Stimulated activated CD4-positive, alpha-beta T cell treated with anti-CD3 and anti-CD28 coated beads, Interleukin-15, amount 100 ng/mL, for 1 hour (primary cell): ENCODE data around the gene CHST9.
"Not testable (repeated sequence)": the region's sequence is repeated elsewhere in the genome, so short reads cannot be mapped to it uniquely, and the experiment has no call there.

Experiments
- DNase-seq, 2 donors: peaks; one replicate each; pipeline ENCODE4 v3.0.0-alpha.2; 2020; ENCODE audit warnings: low read depth in 1 of 2, low spot score in 1 of 2

The CHST9 gene

GRCh38 chr18:27185025-27185763, at the start of gene CHST9:
Gene CHST9, minus strand, starts transcription at chr18:27185308. Its CDS starts 42,499 bp downstream, at chr18:27142809.
- no peak for DNase-seq

DNA sequence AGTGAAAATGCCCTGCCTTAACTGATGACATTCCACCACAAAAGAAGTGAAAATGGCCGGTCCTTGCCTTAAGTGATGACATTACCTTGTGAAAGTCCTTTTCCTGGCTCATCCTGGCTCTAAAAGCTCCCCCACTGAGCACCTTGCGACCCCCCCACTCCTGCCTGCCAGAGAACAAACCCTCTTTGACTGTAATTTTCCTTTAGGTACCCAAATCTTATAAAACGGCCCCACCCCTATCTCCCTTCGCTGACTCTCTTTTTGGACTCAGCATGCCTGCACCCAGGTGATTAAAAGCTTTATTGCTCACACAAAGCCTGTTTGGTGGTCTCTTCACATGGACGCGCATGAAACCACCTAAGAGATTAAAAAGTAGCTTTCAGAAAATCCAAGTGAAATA, 47.2 kb upstream of the CHST9 start:
- DNase-seq: not testable (repeated sequence)

DNA sequence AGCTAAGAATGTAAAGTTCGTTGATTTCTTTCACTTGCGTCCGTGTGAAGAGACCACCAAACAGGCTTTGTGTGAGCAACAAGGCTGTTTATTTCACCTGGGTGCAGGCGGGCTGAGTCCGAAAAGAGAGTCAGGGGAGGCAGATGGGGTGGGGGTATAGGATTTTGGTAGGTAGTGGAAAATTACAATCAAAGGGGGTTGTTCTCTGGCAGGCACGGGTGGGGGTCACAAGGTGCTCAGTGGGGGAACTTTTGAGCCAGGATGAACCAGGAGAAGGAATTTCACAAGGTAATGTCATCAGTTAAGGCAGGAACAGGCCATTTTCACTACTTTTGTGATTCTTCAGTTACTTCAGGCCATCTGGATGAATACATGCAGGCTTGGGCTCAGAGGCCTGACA, 46.6 kb upstream of the CHST9 start:
- DNase-seq: not testable (repeated sequence)

DNA sequence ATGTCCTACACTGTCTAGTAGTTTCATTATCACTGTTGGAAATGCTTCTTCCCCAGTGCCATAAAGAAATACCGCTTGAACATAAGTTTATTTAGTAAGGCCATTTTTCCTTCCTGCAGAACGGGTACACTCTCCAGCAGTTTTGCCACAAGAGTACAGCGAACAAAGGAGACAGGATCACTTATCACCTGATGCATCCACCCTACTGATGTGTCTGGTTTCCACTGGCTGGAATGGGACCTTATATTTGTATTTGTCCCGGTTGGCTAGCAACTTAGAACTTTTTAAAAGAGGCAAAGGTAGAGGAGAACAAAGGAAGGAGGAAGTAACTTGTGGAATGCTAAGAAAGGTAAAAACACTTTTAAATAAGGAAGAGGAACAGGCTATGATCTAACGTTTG, 46.1 kb upstream of the CHST9 start:
- DNase-seq: not testable (repeated sequence)

DNA sequence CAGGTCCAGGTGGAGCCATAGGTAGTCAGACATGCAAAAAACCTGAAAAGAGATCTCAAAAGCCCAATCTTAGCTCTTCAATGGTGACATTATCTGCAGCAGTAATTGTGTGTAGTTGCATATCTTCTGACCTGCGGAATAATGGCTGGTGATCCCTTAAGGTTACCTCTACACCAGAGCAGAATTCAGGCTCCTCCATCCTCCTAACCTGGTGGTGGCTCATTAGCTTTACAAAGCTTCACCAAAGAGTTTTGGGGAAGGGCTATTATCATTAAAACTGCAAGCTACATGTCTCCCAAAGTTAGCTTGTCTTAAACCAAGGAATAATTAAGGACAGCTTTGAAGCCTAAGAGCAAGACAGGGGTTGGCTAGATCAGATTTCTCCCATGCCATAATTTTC, 42.6 kb upstream of the CHST9 start:
- no peak for DNase-seq

DNA sequence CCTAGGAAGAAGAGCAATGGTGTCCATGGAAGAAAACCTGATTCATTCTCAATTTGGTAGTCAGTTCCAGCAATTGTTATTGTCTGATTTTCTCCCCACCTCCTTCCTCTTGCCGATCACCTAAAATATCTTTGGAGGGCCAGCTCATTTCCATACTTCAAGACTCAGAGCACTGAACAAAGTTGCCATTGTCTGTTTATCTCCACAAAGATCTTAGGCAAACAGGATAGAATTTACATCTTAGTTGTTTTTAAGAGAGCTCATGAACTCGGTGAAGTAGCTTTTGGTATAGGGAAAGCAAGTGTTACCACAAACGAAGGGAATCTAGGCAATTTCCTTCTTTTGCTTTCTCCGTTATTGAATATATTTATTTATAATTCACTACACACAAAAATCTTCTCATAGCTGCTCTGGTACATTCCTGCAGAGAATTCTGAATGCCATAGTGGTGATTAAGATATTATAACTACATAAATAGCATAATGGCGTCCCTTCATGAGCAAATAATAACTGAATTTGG, 41.5 kb upstream of the CHST9 start:
- DNase-seq: no peak

- no peak for DNase-seq
These were observed 40.9 kb upstream of the CHST9 start for GRCh38 chr18:27225947-27226481.

- no peak for DNase-seq
These were observed 38.6 kb upstream of the CHST9 start for GRCh38 chr18:27223526-27224291.

- no peak for DNase-seq
These were observed 29.7 kb upstream of the CHST9 start for GRCh38 chr18:27214831-27215230.

- DNase-seq: no peak
These were observed 28.1 kb upstream of the CHST9 start for GRCh38 chr18:27213123-27213717.

DNA sequence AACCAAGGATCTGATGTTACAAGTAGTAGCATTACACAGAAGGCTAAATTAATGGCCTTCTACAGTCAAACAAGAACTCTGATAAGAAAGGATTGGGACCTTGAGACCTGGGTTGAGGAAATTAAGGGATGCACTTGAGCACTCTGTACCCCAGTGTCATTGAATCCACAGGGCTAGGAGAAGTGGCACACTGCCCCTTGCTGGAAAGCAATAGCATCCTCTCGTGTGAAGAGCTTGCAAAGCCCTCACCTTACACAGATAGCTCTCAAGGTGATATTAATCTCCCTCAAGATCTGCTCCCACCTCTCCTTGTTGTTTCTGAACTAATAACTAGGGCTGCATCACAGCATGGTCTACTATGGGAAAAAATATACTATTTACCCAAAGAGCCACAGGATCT, 26.5 kb upstream of the CHST9 start:
- no peak for DNase-seq

DNA sequence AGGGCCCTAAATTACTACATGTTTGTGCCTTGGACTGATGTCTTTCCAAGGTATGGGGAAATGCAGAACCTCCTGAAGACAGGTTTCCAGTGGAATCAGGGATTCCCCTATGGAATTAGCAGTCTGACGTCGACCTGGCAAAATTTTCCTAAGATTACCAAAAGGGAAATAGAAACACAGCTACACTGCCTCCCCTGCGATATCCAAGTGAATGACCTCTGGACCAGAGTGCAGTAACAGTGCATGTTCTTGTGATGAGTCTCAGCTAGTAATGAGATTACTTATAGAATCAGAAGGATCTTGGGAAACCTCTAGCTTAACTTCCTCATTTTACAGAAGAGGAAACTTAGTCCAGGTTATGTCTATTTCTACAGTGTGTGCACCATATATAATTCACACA, 21.3 kb upstream of the CHST9 start:
- DNase-seq: no peak

DNA sequence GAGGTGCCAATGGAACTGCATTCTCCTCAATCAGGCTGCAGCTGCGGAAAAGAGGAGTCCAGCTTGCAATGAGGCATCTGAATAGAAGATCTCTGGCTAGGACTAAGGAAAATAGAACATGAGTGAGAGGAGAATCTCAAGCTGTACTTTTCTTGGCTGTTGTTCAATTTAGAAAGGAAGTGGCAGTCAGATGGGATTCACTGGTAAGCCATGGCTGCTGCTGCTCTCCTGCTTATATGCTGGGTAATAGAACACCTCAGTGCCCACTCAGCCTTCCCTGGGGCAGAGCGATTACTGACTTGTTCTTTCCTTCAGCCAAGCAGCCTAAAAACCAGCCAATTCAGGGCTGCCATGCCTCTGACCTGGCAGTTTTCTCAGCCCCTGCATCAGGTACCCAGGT, 17.6 kb upstream of the CHST9 start:
- no peak for DNase-seq

DNA sequence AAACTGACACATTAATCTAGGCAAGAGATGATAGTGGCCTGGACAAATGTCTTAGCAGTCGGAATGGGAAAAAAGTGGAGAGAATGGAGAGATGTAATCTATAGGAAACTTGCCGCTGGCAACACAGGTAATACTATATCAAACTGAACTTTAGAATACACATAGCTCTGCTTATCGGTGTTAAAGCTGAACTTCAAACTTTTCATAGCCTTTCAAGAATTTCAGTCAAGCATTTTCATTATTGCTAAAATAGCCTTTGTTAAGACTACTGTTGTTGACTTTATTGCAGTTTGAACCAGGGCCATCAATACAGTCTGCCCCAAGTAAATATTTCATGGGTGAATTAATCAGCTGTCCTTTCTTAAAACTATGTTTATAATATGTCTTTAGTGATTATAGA, 12.9 kb upstream of the CHST9 start:
- no peak for DNase-seq

DNA sequence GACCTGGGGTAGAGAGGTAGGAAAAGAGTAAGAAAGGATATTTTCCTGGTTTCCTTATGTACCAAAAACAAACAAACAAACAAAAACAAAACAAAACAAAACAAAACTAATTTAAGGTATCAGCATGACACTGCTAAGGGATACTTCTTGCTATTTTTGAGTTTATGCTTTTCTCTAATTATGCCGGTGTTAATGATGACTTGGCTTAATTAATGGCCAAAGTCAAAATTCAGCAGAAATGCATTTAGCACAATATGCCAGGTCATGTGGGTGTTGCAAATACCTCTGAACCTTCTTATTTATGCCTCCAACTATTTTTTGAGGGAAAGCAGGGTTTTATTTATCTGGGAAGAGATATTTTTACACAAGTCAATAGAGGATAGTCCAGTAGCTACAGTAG, 3.2 kb upstream of the CHST9 start:
- no peak for DNase-seq

GRCh38 chr18:27185897-27186296, 789 bp upstream of the CHST9 start:
- no peak for DNase-seq

GRCh38 chr18:27184115-27185024, 738 bp downstream of the CHST9 start:
- DNase-seq: no peak

DNA sequence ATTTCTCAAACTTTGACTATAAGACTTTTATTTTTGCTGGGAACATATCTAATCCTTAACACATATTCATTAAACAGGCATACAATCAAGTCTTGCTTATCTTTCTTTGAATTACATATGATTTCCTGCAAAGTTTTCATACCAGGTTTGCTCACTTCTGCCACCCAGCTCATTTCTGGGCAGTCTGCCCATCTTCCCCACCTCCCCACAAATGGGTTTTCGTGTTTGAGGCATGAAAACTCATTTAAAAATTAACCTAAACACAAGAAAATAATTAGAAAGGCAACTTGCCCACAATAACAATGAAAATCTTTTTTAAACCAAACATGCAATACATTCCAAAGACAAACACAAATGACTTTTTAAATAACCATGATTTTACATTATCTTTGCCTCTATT, 3.4 kb downstream of the CHST9 start:
- DNase-seq: no peak

DNA sequence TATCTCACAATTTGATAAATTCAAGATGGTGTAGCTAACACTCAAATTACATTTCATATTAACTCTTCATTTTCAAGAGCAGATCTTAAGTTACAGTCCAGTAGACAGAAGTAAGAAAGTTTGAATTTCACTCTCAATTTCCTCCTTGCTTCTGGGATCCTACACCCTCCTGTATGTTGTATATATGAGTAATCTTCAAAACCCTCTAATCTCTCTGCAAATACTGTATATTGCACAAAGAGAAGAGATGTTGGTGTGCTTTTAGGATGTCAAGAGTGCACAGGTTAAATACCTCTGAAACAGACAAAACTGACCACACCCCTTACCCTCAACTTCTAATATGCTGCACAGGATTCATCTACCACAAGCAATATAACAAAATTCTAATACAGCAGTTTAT, 6.7 kb downstream of the CHST9 start:
- no peak for DNase-seq

- no peak for DNase-seq
These were observed 9.2 kb downstream of the CHST9 start for GRCh38 chr18:27175914-27176313.

DNA sequence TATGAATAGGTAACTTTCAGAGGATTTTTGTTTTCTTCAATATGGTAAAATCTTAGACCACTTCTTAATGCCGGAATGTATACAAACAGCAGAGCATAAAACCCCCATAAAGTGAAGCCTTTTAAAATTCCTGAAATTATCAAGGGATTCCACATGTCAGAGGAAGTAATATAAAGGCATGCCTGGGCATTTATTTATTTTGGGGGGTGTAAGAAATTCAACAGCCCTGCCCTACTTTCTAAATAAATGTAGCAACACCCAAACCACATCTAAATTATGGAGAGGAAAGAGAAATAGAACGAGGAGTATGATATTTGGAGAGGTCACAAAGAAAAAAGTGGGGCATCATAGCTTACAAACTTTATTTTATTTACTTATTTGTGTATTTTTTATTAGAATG, 9.9 kb downstream of the CHST9 start:
- DNase-seq: no peak
